Body of pancreas (tissue), 4 donors: ENCODE data around the gene HSF5. TPM values are rescaled to one million over a fixed set of nuclear protein-coding genes. Genes with fewer than 3 reads are reported as not detected.

ENCODE experiments used
- ATAC-seq: fragments of 150-250 bp; one replicate; pipeline ENCODE4 v1.9.1; 2016
- DNase-seq, 4 donors: peaks; one replicate each; pipeline ENCODE4 v3.0.0-alpha.2; 2019
- H3K27ac ChIP-seq, 4 donors: fragments of 200-600 bp; sonication (generic); 1 replicate in 3 of 4; 2 replicates in 1 of 4; pipeline versions ENCODE4 v1.5.1 to v1.6.1; 2016 to 2019; ENCODE audit warnings: mild to moderate bottlenecking in 1 of 4, mixed read lengths in 1 of 4, moderate library complexity in 1 of 4
- H3K27me3 ChIP-seq, 2 donors: fragments of 200-600 bp; sonication (generic); one replicate each; pipeline ENCODE4 v1.6.0; 2016; ENCODE audit warnings: mild to moderate bottlenecking in 1 of 2
- H3K36me3 ChIP-seq, 2 donors: fragments of 200-600 bp; sonication (generic); replicated peaks in 1 of 2; 2 replicates each; pipeline ENCODE4 v1.5.1; 2016; ENCODE audit warnings: low read depth in 2 of 2; ENCODE audit not compliant: insufficient read depth in 1 of 2
- H3K4me1 ChIP-seq: fragments of 200-600 bp; sonication (generic); one replicate; pipeline ENCODE4 v1.6.0; 2016
- H3K4me3 ChIP-seq, 2 donors: fragments of 200-600 bp; sonication (generic); 1 replicate in 1 of 2; 2 replicates in 1 of 2; pipeline ENCODE4 v1.5.1; 2016 to 2019
- H3K9me3 ChIP-seq, 3 donors: fragments of 200-600 bp; sonication (generic); 1 replicate in 2 of 3; 2 replicates in 1 of 3; pipeline ENCODE4 v1.5.1; 2016
- CTCF ChIP-seq, 7 experiments: fragments of 450-650 bp in 4 of 7; fragments of 200-600 bp in 3 of 7; sonication (generic) in 3 of 7; IDR thresholded peaks; one replicate each; pipeline ENCODE4 v1.5.1; 2016 to 2019; ENCODE audit warnings: antibody characterized with exemption in 7 of 7
- POLR2A ChIP-seq, 3 donors: fragments of 450-650 bp; IDR thresholded peaks; one replicate each; pipeline ENCODE4 v1.6.1; 2016; ENCODE audit warnings: antibody characterized with exemption in 3 of 3, mild to moderate bottlenecking in 2 of 3
- WGBS, 2 donors: methylation state at CpG; one replicate each; pipeline ENCODE4 v1.1.5; 2017; 5-methylcytosine and 5-hydroxymethylcytosine counted together
- intact Hi-C: fragments of 100-400 bp; cut with DNase I; formaldehyde crosslinking; loops from one replicate; pipeline ENCODE4 v1.15.1; 2023
- total RNA-seq, 2 donors: library from RNA; depleted of rRNA; stranded (reverse); fragments of >200 nt; gene quantifications; one replicate each; pipeline ENCODE4 v1.1.0, GENCODE V29; 2016

Gene HSF5
- total RNA-seq, 2 donors from 2014 or later = not detected

- H3K36me3 ChIP-seq = no peaks in the 10 kb centered on the region
- ATAC-seq = no peak
- intact Hi-C loops = no loop called here
- DNase-seq = no peak
- H3K27me3 ChIP-seq = no peaks in the 10 kb centered on the region
- no peak overlapping the region for H3K27ac ChIP-seq
- no peak for TF ChIP-seq POLR2A (IDR thresholded peaks at IDR 0.05)
- no peak for TF ChIP-seq CTCF (IDR thresholded peaks at IDR 0.05)
- WGBS, 2 donors = 82 to 91% methylated on average over 4 of the region's 4 CpGs
- no peak overlapping the region for H3K4me3 ChIP-seq
- no peaks in the 10 kb centered on the region for H3K9me3 ChIP-seq
- peaks cover 46% of the 10 kb centered on the region for H3K4me1 ChIP-seq
Measured at GRCh38 chr17:58396173-58396572, 92.0 kb downstream of the HSF5 start.

- no peaks in the 10 kb centered on the region for H3K27me3 ChIP-seq
- no peaks in the 10 kb centered on the region for H3K36me3 ChIP-seq
- TF ChIP-seq CTCF (IDR thresholded peaks at IDR 0.05) = no peak
- ATAC-seq = no peak
- no peak for DNase-seq
- intact Hi-C loops = no loop called here
- H3K9me3 ChIP-seq = no peaks in the 10 kb centered on the region
- WGBS, 2 donors = 35 to 48% methylated on average over 3 of the region's 3 CpGs
- peaks cover 54% of the 10 kb centered on the region for H3K4me1 ChIP-seq
- no peak overlapping the region for H3K27ac ChIP-seq
- H3K4me3 ChIP-seq = no peak overlapping the region
Measured at GRCh38 chr17:58394534-58395223, 93.5 kb downstream of the HSF5 start.

- H3K9me3 ChIP-seq = no peaks in the 10 kb centered on the region
- H3K27me3 ChIP-seq = no peaks in the 10 kb centered on the region
- DNase-seq (peak; percentile 95 to 98 (median 97)), ATAC-seq (peak; percentile 97)
- 9 to 14% methylated on average over 10 of the region's 10 CpGs for WGBS, 2 donors
- H3K36me3 ChIP-seq = no peaks in the 10 kb centered on the region
- H3K4me1 ChIP-seq = peaks cover 64% of the 10 kb centered on the region
- peak overlapping the region; percentile 50 to 71 (median 62) for H3K27ac ChIP-seq
- TF ChIP-seq CTCF (IDR thresholded peaks at IDR 0.05) = no peak
- peak in 1 of 3 donors; percentile 27 for TF ChIP-seq POLR2A (IDR thresholded peaks at IDR 0.05)
- H3K4me3 ChIP-seq = no peak overlapping the region
- intact Hi-C loops = no loop called here
Measured at GRCh38 chr17:58391302-58391984, 96.8 kb downstream of the HSF5 start.

- Histone ChIP-seq H3K9me3 (no peaks in the 10 kb centered on the region), H3K36me3 (no peaks in the 10 kb centered on the region), H3K4me1 (peaks cover 67% of the 10 kb centered on the region), H3K27me3 (no peaks in the 10 kb centered on the region), H3K27ac (peak overlapping the region; percentile 50 to 71 (median 62)), H3K4me3 (no peak overlapping the region)
- 77 to 83% methylated on average over 2 of the region's 2 CpGs for WGBS, 2 donors
- no peak for ATAC-seq
- no peak for DNase-seq
- intact Hi-C loops = no loop called here
- TF ChIP-seq CTCF (IDR thresholded peaks at IDR 0.05) (no peak), POLR2A (IDR thresholded peaks at IDR 0.05) (no peak)
Measured at GRCh38 chr17:58390884-58391283, 97.3 kb downstream of the HSF5 start.
